Right lobe of liver (tissue), 6 donors: Measurements from ENCODE around the gene CPA3. TPM values are rescaled to one million over a fixed set of nuclear protein-coding genes. Genes with fewer than 3 reads are reported as not detected.

ENCODE experiments used
- ATAC-seq, 4 donors: fragments of 200-7000 bp; cut with Tn5 transposase; one replicate each; pipeline ENCODE4 v1.9.1; 2020; ENCODE audit warnings: mild to moderate bottlenecking in 4 of 4, moderate library complexity in 4 of 4
- DNase-seq, 3 donors: peaks; one replicate each; pipeline ENCODE4 v3.0.0-alpha.2; 2020
- H3K27ac ChIP-seq, 3 donors: fragments of 200-600 bp; one replicate each; pipeline ENCODE4 v1.8.0; 2022
- H3K27me3 ChIP-seq, 2 donors: fragments of 200-600 bp; one replicate each; pipeline ENCODE4 v1.8.0; 2022
- H3K36me3 ChIP-seq, 4 donors: fragments of 200-600 bp; sonication (generic) in 1 of 4; one replicate each; pipeline versions ENCODE4 v1.5.1 to v1.8.0; 2017 to 2022; ENCODE audit warnings: control low read depth in 1 of 4
- H3K4me1 ChIP-seq, 4 donors: fragments of 200-600 bp; sonication (generic) in 1 of 4; one replicate each; pipeline versions ENCODE4 v1.5.1 to v1.8.0; 2017 to 2022; ENCODE audit warnings: control low read depth in 1 of 4
- H3K4me3 ChIP-seq, 3 donors: fragments of 200-600 bp; one replicate each; pipeline ENCODE4 v1.8.0; 2022
- H3K9me3 ChIP-seq, 4 donors: fragments of 200-600 bp; sonication (generic) in 1 of 4; one replicate each; pipeline versions ENCODE4 v1.5.1 to v1.8.0; 2017 to 2022; ENCODE audit warnings: control low read depth in 1 of 4
- POLR2A ChIP-seq: fragments of 450-650 bp; IDR thresholded peaks from one replicate; pipeline ENCODE4 v1.6.1; 2017; ENCODE audit warnings: antibody characterized with exemption, mild to moderate bottlenecking
- WGBS: methylation state at CpG from one replicate; pipeline ENCODE4 v1.1.6; 2018; ENCODE audit warnings: low coverage, low lambda C conversion rate; ENCODE audit not compliant: insufficient coverage; ENCODE audit errors: missing lambda C conversion rate; 5-methylcytosine and 5-hydroxymethylcytosine counted together
- intact Hi-C, 2 donors: fragments of 100-400 bp; cut with DNase I; formaldehyde crosslinking; loops; one replicate each; pipeline versions ENCODE4 v1.11.2 to v1.14.1; 2022
- total RNA-seq, 6 experiments: library from RNA; depleted of rRNA in 2 of 6; stranded (reverse); fragments of >200 nt in 2 of 6; fragmentation: NEBNext Ultra II Directional in 3 of 6; extraction: Animal tissue kit (Norgen Biotek cat#: 25700) in 3 of 6; gene quantifications; one replicate each; pipeline versions ENCODE4 v1.1.0 to v1.2.4, GENCODE V29; 2016 to 2023
- TF ChIP-seq, protein P1 (sequence below), 4 donors: fragments of 200-600 bp in 3 of 4; fragments of 450-650 bp in 1 of 4; IDR thresholded peaks; one replicate each; pipeline versions ENCODE4 v1.5.1 to v1.8.0; 2016 to 2022; ENCODE audit warnings: antibody characterized with exemption in 4 of 4, mild to moderate bottlenecking in 2 of 4
- donor health status: DM: no; HTN: yes; CAD: no.
- donor health status: DM: no; HTN: no; CAD: no.
- donor health status: DM: no; HTN: no; CAD: no.
- donor health status: DM: no; HTN: yes; CAD: no.
- donor health status: DM: no; HTN: yes; CAD: no.

Gene CPA3
- total RNA-seq, 6 experiments from 2014 or later = 0.12 to 0.27 (median 0.22) TPM; not detected in 1

DNA sequence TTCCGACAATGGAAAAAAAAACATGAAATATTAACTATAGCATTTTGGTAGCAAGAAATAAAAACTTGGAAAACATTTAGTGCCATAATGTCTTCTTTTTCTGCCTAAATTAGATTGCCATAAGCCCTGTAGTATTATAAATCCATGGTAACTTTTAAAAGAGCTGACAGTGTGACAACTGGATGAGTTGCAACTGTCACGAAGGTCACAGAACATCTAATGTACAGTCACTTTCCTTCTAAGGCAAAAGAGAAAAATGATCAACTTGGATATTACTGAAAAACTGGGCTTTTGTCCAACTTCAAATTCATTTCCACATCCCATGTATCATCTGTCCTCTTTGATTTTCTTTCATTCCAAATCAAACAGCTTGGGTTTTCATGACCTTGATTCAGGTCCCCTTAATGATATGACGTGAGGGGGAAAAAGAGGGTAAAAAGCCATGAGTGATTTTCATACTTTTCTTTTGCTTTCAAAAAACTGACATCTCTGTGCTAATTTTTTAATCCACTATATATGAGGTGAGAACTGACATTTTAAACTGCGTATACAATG, 36.9 kb upstream of the CPA3 start:
- no peak for TF ChIP-seq POLR2A
- TF ChIP-seq, protein P1, sequence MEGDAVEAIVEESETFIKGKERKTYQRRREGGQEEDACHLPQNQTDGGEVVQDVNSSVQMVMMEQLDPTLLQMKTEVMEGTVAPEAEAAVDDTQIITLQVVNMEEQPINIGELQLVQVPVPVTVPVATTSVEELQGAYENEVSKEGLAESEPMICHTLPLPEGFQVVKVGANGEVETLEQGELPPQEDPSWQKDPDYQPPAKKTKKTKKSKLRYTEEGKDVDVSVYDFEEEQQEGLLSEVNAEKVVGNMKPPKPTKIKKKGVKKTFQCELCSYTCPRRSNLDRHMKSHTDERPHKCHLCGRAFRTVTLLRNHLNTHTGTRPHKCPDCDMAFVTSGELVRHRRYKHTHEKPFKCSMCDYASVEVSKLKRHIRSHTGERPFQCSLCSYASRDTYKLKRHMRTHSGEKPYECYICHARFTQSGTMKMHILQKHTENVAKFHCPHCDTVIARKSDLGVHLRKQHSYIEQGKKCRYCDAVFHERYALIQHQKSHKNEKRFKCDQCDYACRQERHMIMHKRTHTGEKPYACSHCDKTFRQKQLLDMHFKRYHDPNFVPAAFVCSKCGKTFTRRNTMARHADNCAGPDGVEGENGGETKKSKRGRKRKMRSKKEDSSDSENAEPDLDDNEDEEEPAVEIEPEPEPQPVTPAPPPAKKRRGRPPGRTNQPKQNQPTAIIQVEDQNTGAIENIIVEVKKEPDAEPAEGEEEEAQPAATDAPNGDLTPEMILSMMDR (IDR thresholded peaks at IDR 0.05) = no peak
- no peaks in the 10 kb centered on the region for H3K4me1 ChIP-seq
- no peaks in the 10 kb centered on the region for H3K27me3 ChIP-seq
- ATAC-seq = no peak
- 59% methylated on average over 4 of the region's 4 CpGs for WGBS
- no peak overlapping the region for H3K4me3 ChIP-seq
- no peaks in the 10 kb centered on the region for H3K36me3 ChIP-seq
- DNase-seq = no peak
- H3K27ac ChIP-seq = no peak overlapping the region
- no peaks in the 10 kb centered on the region for H3K9me3 ChIP-seq
- intact Hi-C loops = no loop called here

DNA sequence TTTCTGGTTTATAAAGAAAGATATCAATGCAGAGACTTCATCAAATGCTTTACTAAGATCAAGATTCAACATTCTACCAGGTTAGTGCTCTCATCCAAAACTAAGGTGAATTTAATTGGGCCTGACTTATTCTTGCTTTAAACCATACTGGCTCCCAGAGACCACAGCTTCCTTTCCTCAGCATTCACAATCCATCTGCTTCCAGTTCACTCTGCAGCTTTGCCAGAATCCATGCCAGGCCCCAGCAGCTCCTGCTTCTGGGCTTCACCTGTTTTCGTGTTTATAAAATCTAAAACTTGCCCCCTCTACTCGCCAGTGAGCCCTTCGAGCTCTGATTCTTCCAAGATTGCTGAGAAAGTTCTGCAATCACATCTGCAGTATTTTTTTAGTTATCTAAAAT, 35.2 kb upstream of the CPA3 start:
- Histone ChIP-seq H3K36me3 (no peaks in the 10 kb centered on the region), H3K9me3 (no peaks in the 10 kb centered on the region), H3K27me3 (no peaks in the 10 kb centered on the region), H3K4me3 (no peak overlapping the region), H3K4me1 (no peaks in the 10 kb centered on the region), H3K27ac (no peak overlapping the region)
- intact Hi-C loops = no loop called here
- ATAC-seq (no peak), DNase-seq (no peak)
- 89% methylated on average over 3 of the region's 3 CpGs for WGBS
- TF ChIP-seq, protein P1 (IDR thresholded peaks at IDR 0.05) = no peak
- TF ChIP-seq POLR2A = no peak

DNA sequence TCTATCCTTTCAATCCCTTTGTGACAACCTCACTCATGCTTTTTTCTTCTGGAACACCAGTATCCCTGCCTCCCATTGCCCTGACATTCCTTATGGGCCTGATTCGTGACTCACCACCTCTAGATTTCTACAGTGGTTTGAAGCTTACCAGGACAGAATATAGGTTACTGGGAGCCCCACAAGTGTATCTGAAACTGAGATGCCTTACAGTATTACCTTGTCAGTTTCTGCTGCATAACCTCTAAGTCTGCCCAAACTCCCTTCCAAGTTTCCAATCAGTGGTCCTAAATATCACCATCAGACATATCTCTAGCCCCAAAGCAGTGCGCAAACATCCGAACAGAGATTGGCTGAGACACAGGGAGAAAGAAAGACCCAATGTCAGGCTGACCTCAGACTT, 31.9 kb upstream of the CPA3 start:
- no peaks in the 10 kb centered on the region for H3K36me3 ChIP-seq
- no peak overlapping the region for H3K4me3 ChIP-seq
- intact Hi-C loops = no loop called here
- no peaks in the 10 kb centered on the region for H3K27me3 ChIP-seq
- no peaks in the 10 kb centered on the region for H3K4me1 ChIP-seq
- DNase-seq = no peak
- TF ChIP-seq POLR2A = no peak
- TF ChIP-seq, protein P1 (IDR thresholded peaks at IDR 0.05) = no peak
- ATAC-seq = no peak
- WGBS = 66% methylated on average over 3 of the region's 3 CpGs
- H3K27ac ChIP-seq = no peak overlapping the region
- H3K9me3 ChIP-seq = no peaks in the 10 kb centered on the region

GRCh38 chr3:148839805-148840204, 25.3 kb upstream of the CPA3 start:
- DNase-seq = no peak
- Histone ChIP-seq H3K27ac (no peak overlapping the region), H3K27me3 (no peaks in the 10 kb centered on the region), H3K36me3 (no peaks in the 10 kb centered on the region), H3K4me1 (no peaks in the 10 kb centered on the region), H3K4me3 (no peak overlapping the region), H3K9me3 (no peaks in the 10 kb centered on the region)
- intact Hi-C loops = no loop called here
- no peak for ATAC-seq
- TF ChIP-seq, protein P1 (IDR thresholded peaks at IDR 0.05) = no peak
- no peak for TF ChIP-seq POLR2A

- H3K27ac ChIP-seq = no peak overlapping the region
- WGBS = 87% methylated on average over 4 of the region's 4 CpGs
- no peak overlapping the region for H3K4me3 ChIP-seq
- no peaks in the 10 kb centered on the region for H3K36me3 ChIP-seq
- TF ChIP-seq, protein P1 (IDR thresholded peaks at IDR 0.05) = no peak
- no peak for TF ChIP-seq POLR2A
- no peaks in the 10 kb centered on the region for H3K4me1 ChIP-seq
- H3K9me3 ChIP-seq = no peaks in the 10 kb centered on the region
- no peaks in the 10 kb centered on the region for H3K27me3 ChIP-seq
- ATAC-seq = no peak
- DNase-seq = no peak
- intact Hi-C loops = no loop called here
These were observed 24.6 kb upstream of the CPA3 start for GRCh38 chr3:148840451-148840850.
